LNCAP (cell line): ENCODE results near the gene JARID2.

Experiments used
- TF ChIP-seq, protein P1 (sequence below): fragments of 450-650 bp; IDR thresholded peaks from 2 replicates; pipeline ENCODE4 v1.5.1; 2017; ENCODE audit warnings: mild to moderate bottlenecking

JARID2 gene

DNA sequence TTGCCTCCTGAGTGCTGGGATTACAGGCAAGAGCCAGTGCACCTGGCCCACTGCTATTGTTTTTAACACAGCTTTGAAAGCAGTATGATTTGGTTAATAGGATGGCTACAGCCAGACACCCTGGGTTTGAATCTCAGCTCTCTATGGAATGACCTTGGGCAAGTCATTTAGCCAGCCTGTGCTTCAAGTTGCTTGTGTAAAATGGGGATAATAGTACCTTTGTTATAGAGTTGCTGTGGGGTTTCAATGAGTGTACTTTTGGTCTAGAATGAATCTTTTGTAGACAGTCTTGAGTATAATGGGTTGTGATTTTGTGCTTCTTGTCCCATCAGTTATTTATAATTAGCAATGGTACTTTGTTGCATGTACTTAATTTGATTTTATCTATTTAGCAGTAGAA lies 70.9 kb downstream of the JARID2 start:
- TF ChIP-seq, protein P1, sequence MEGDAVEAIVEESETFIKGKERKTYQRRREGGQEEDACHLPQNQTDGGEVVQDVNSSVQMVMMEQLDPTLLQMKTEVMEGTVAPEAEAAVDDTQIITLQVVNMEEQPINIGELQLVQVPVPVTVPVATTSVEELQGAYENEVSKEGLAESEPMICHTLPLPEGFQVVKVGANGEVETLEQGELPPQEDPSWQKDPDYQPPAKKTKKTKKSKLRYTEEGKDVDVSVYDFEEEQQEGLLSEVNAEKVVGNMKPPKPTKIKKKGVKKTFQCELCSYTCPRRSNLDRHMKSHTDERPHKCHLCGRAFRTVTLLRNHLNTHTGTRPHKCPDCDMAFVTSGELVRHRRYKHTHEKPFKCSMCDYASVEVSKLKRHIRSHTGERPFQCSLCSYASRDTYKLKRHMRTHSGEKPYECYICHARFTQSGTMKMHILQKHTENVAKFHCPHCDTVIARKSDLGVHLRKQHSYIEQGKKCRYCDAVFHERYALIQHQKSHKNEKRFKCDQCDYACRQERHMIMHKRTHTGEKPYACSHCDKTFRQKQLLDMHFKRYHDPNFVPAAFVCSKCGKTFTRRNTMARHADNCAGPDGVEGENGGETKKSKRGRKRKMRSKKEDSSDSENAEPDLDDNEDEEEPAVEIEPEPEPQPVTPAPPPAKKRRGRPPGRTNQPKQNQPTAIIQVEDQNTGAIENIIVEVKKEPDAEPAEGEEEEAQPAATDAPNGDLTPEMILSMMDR = no peak

DNA sequence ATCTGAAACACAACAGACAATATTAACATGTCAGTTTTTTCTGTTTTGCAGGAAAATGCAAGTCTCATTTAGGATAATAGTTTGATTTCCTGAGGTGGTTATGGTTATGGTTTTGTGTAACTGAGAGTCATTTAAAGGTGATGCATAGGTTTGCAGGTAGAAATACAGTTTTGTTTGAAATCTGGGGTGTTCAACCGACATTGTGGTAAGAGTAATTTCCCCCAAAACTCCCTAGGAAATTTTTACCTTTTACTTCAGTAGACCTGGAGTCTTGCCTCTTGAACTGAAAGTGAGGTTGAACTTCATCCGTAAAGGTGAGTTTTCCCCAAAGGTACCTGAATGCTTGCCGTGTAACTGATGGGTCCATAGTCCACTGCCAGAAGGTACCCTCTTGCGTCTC lies 71.4 kb downstream of the JARID2 start:
- TF ChIP-seq, protein P1 = no peak

DNA sequence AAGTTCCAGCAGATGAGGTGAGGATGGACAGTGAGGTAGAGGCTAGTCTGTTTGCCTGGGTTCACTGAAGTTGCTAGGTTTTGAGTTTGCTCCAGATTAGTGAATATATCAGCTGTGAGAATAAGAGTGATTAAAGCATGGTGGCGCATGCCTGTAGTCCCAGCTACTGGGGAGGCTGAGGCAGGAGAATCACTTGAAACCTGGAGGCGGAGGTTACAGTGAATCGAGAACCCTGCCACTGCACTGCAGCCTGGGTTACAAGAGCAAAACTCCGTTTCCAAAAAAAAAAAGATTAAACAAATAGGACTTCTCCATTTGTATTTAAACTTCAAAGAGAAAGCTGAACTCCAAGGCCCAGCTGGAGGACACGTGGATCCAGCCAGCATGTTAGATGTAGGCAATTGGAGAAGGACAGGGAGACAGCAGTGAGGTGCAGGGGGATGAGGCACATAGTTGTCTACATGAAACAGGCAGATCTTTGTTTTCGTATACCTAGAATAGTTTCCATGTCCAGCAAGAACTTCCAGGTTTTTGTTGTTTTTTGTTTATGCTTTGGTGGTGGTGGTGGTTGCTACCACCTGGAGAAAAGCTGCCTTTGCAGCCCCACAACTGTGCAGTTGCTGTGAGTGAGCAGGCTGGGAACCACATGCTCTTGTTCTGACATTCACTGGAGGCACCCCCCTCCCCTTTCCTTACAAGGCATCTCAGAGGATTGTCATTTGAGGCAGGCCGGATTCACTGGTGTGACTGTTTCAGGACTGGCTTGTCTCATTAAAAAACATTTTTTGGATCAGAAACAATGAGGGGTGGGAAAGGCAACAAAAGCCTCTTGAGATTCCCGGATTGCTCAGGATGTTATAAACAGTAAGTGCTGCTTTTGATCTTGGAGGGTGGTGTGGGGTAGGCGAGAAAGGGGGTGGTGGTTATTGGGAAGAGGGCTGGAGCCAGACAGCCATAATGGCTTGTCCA lies 72.3 kb downstream of the JARID2 start:
- TF ChIP-seq, protein P1 = no peak

DNA sequence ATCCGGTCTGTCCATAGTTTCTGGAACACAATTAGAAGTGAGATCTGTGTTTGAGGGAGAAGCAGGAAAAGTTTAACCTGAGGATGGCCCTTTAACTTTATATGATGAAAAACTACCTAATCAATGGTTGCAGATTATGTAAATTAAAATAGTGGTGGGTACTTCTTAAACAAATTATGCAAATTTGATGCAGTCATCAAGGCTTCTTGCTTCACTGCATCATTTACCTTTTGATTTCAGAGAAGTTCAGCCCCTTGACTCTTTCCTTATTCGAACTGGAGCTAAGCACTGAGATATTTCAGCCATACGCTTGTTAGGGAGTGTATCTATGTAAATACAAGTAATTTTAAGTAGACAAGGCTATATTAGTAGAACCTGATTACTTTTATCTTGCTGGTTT lies 73.8 kb downstream of the JARID2 start:
- TF ChIP-seq, protein P1 = no peak

DNA sequence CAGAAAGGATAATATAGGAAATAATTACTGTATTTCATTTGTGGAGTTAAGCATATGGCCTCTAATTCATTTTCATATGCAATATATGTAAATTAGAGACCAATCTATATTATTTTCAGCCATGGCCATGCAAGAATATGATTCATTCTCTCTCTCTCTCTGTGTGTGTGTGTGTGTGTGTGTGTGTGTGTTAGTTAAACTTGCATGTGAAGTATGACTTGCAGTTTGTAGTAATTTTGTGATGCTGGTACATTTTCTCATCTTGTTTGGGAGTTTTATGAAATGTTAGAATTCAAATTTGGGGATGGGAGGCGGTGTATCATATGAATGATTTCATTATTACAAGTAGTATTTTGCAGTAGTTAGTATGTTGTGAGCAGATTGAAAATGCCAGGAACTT lies 74.8 kb downstream of the JARID2 start:
- TF ChIP-seq, protein P1 = no peak

DNA sequence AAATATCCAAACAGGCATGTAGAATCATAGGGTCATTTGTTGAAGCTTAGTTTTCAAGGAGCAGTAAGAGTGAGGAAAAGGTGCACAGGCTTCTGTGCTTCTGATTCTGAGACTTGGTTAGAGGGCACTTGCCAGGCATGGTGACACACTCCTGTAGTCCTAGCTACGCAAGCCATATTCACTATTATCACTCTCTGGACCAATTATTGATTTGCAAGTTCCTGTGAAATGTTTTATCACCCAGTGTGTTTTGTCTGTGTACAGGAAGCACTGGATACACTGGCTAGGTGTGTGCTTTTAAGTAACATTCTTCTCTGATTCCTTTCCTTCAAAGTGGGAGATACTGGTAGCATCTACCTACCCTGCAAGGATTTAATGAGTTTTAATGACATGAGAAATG lies 76.3 kb downstream of the JARID2 start:
- TF ChIP-seq, protein P1 = no peak

DNA sequence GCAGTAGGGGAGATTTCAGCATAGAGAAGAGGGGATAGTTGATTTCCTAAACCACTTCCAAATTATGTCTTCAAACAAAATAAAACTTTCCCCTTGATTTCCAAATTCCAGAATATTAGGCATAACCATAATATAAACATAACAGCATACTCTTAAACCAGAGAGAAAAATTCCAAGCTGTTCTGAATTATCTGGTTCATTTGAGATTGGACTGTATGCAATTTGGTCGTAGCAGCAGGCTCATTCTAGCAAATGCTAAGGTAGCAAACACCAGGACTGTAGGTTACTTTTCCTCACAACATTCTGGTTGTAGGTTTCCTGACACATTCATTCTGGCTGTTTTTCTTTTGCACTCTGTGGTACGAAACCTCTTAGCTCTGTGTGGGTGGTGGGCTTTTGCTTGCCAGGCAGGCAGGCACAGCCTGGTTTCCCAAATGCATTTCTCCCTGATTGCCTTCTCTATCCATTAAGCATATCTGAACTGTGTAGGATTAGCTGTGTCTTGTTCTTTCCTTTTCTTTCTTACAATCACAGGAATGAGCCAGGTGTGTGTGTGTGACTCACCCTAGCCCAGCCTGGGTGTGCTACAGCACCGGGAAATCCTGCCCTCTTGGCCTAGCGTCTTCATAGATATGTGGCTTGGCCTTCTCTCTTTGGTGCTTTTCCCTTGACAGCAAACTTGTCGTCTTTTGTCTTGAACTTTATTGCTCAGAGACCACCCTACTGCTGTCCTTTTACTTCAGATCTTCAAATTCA lies 77.1 kb downstream of the JARID2 start:
- TF ChIP-seq, protein P1 = no peak
